Kidney glomerular epithelial cell (primary cell): ENCODE data around the gene SLC5A2.
"Not testable (repeated sequence)": the region's sequence is repeated elsewhere in the genome, so short reads cannot be mapped to it uniquely, and the experiment has no call there.

Experiments used
- DNase-seq: peaks from one replicate; lab custom pipeline; 2025; lab: John Stamatoyannopoulos, UW

The SLC5A2 gene

DNA sequence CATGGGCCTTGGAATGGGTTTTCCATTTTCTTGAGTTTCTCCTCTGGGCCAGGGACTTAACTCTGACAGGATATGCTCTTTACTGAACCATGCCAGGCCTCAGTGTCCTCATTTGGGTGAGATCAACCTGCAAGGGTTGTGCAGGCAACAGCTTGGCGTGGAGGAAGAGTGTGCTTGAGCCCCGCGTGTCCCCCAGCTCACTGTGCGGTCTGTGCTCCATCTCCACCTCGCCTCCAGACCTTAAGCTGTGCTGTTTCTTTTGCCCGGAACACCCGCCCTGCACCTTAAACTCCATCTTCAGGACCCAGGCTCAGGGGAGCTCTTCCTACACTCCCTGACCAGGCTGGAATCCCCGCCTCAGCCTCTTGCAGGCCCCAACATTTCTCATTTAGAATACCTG lies 15.6 kb downstream of the SLC5A2 start:
- DNase-seq: no peak

DNA sequence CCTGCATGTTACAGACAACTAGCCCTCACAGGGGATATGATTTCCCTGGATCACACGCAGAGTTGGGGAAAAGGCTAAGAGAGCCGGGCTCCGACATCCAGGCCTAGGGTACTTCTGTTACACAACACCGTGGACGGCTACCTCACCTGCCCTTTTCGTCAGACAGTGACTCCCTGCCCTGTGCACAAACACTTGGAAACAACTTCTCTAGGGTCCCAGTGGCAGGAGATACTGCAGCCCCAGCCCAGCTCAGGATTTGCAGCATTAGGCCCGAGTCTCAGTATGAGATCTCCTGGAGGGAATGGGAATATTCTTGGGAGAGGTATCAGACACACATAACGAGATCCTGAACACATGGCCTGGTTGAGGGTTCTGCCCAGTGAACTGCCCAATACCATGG lies 17.0 kb downstream of the SLC5A2 start:
- DNase-seq: no peak

DNA sequence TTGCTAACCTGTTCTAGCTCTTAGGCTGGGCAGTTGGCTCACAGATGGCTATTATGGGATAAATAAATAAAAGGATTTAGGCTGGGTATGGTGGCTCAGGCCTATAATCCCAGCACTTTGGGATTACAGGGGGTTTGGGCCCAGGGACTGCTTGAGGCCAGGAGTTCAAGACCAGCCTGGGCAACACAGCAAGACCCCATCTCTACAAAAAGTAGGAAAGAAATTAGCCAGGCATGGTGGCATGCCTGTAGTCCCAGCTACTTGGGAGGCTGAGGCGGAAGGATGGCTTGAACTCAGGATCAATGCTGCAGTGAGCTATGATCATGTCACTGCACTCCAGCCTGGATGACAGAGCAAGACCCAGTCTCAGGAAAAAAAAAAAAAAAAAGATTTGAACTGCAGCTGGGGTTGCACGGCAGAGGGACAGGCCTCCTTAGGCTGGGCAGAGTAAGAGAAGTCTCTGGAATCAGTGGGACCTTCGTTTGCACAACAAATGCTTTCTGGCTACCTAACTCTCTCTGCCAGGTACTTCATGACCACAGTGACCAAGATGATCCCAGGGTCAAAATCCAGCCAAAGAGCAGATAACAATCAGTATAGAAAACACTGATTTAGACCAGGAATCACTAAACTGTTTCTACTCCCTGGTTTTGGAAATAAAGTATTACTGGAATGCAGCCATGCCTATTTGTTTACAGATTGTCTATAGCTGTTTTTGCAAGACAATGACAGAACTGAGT lies 18.5 kb downstream of the SLC5A2 start:
- no peak for DNase-seq

DNA sequence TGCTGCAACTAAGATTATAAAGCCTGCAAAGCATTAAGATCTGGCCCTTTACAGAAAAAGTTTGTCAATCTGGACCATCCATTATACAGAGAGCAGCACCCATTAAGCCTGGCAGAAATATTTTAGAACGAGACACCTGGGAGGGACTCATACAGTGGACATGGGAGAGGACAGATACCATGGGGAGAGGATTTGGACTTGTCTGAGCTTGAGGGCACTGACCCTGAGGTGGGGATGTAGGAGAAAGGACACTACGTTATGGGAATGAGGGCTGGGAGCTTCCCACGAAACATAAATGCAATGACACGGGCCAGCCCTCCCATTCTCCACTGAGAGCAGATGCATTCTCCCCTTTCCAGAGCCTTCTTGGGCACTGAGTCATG lies 19.0 kb downstream of the SLC5A2 start:
- DNase-seq: no peak

DNA sequence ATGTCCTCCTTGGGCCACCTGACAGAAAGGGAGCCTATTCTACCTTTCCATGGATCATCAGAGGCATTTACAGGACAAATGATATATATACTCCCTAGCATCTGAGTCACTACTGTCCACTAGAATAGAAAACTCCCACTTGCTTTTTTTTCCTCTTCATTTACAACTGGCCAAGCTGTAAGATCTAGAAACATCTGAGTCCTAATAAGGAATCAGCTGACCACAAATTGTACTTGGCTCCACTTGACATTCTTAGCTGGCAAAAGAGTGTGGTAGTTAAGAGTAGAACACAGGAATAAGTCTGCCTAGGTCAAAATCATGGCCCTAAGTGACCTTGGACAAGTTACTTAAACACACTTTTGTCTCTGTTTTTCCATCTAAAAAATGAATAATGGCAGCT lies 20.1 kb downstream of the SLC5A2 start:
- DNase-seq: peak; percentile 39

DNA sequence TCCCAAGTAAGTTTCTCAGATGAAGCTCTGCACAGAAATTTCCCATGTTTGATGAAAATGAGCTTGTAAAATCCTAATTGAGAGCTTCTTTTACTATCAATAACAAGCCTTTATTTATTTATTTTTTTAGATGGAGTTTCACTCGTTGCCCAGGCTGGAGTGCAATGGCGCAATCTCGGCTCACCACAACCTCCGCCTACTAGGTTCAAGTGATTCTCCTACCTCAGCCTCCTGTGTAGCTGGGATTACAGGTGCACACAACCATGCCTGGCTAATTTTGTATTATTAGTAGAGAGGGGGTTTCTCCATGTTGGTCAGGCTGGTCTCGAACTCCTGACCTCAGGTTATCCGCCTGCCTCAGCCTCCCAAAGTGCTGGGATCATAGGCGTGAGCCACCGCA lies 20.6 kb downstream of the SLC5A2 start:
- DNase-seq: not testable (repeated sequence)

DNA sequence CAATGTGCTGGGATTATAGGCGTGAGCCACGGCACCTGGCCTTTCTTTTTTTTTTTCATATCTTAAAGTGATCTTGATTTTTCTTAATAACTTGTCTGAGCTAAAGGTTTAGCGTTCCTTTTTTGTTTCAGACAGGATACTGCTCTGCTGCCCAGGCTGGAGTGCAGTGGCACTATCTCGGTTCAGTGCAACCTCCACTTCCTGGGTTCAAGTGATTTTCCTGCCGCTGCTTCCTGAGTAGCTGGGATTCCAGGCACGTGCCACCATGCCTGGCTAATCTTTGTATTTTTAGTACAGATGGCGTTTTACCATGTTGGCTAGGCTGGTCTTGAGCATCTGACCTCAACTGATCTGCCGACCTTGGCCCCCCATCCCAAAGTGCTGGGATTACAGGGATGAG lies 21.2 kb downstream of the SLC5A2 start:
- DNase-seq: no peak

DNA sequence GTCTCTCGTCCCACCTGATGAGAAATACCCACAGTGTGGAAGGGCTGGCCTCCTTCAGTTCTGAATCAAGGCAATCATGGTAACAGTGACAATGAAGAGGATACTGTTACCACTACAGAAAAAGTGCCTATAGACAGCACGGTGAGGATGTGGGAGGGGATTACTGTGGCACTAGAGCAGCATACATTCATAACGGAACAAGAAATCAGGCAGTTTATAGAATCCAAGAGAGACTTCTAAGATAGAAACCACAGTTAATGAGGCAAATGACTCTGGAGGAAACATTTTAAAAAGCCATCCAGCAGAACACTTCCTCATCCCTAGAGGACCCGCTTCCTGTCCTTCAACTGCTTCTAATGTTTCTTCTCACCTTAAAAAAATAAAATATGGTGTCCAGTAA lies 22.6 kb downstream of the SLC5A2 start:
- DNase-seq: no peak

DNA sequence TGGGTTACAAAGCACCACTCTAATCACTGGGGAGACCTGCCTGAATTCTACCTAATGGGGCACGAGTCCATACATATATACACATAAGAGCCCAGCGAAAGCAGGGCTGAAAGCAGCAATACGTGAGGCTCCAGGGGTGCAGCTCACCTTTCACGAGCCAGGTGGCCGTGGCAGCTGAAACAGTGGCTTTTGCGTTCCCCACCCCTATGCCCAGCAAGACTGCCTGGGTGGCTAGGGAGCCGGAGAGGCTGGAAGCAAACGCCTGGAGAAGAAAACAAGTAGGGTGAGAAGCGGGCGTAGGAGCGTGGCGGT lies 24.6 kb downstream of the SLC5A2 start:
- DNase-seq: no peak

DNA sequence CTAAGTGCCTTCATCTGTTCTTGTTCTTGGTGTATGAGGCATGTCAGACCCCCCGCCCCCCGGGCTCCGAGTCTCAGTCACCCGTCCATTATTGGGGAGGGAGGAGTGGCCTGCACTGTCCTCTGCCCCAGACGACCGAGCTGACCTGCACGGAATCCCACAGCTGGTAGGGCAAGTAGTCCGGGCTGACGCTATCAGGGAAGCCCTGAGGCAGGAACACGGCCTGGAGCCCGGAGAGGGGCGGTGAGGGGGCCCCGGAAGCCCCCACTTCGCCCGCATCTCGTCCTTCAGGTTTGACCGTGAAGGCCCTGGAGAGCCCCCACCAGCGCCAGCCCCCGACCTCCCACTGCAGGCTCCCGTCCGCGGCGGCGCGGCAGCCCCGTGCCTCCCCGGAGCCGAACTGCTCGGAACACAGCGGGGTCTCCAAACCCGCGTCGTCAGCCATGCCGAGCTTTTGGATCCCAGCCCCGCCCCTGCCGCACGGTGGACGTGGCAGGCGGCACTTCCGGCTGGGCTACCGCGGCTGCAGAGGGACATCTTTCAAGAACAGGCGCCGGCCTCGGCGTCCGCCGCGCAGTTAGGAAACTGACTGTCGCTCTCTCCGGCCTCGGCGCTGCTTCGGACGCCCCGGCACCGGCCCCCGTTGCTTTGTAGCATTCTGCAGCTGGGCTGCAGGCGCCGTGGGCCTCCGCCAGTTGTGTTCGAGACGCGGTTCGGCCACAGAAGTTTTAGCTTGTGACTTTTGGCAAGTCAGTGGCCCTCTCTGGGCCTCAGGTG lies 25.2 kb downstream of the SLC5A2 start, which contains the start of gene RUSF1:
TSS of gene RUSF1 (minus strand) at position 463 of the 777 bp plus-strand sequence. CDS start at position 445, 18 bp downstream.
- DNase-seq: peak; percentile 70

DNA sequence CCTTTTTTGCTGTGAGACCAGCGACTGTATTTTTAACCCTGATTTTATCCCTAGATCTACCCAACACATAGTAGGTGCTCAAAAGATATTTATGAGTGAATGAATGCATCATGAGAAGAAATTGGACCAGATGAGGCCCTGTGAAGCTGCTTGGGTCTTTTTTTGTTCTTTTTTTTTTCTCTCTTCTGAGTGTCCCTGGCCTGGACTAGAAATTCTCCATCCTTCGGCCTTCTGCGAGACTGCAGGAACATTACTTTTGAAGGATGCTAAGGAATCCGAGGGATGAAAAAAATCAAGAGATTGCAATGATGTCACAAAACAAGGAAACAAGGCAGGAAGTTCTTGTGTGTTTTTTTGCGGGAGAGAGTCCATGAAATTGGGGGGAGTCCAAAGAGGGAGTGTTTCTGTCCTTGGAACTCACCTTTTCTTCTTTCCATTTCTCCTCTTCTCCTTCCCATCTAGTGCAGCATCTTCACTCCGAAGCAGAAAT lies 25.8 kb downstream of the SLC5A2 start:
- DNase-seq: no peak

DNA sequence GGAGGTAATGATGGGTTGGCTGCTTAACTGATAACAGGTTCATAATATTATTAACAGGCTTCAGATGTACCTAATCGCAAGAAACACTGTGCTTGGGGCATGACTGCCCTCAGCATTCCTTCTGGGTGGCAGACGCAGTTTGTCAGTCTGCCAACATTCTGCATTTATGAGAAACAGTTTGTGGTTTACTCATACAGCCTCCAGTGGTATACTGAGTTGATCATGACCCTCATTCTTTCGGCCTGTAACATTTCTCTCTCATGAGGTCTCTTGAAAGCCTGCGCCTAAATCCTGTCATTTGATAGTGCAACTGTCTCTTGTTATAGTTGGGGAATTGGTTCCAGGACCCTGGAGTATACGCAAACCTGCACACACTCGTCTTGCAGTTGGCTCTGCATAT lies 30.2 kb downstream of the SLC5A2 start:
- DNase-seq: peak; percentile 11

DNA sequence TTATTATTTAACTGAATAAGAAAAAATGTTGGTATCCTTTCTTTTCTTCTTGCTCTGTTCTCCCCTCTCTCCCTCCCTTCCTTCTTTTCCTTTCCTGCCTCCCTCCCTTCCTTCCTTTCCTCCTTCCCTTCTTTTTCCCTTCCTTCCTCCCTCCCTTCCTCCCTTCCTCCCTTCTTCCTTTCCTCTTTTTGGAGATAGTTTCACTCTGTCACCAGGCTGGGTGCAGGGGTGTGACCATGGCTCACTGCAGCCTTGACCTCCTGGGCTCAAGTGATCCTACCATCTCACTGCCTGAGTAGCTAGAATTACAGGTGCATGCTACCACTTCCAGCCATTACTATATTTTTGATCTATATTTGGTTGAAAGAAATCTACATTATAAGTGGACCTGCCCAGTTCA lies 31.0 kb downstream of the SLC5A2 start:
- DNase-seq: no peak

DNA sequence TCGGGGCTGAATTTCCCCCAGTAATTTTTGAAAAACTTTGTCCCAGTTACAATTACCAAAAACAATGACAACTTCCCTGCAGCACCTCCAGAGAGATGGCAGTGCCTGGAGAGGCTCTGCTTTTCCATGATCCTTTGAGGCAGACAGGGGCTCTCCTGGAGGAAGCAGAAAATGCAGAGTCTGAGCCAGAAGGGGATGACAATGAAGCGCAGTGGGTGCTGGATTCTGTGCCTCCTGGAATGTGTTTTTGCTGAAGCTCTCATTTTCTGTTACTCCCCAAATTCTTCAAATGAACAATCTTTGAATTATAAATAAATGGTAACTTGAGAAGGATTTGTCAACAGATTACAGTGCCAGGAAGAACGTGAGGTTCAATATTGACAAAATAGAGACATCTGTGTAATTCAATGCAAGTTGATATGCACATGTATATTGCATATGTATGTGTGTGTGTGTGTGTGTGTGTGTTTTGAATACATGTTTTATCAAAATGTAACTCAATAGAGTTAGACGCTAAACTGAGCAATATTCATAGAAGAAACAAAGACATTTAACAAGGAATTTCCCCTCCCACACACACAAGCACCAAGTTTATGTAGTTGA lies 35.0 kb downstream of the SLC5A2 start:
- no peak for DNase-seq

DNA sequence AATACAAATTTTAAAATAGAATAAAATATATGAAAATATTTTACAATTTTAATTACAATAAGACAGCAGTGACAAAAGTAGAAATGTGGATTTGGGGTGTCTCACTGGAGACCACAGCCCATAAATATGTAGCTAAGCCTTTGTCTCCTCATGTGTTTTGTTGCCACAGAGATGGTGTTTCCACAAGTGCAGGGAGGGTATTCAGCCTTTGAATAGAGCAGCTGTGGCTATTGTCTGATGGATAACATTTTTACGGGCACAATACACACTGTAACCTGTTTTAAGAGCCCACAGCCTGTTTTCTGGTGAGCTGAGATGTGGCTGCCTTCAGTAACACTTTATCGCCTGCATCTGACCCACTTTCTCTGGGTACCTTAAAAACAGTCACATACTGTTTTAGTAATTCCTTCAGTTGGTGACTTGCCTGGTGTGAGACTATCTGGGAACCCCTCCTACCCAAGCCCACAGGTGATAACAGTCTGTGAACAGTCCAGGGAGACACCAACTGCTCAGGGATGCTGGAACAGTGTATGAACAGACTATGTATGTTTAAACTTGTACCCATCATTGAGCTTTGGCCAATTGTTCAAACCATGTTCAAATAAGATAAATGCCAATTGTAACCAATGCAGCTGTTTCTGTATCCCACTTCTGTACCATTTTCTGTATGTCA lies 37.0 kb downstream of the SLC5A2 start:
- DNase-seq: no peak

DNA sequence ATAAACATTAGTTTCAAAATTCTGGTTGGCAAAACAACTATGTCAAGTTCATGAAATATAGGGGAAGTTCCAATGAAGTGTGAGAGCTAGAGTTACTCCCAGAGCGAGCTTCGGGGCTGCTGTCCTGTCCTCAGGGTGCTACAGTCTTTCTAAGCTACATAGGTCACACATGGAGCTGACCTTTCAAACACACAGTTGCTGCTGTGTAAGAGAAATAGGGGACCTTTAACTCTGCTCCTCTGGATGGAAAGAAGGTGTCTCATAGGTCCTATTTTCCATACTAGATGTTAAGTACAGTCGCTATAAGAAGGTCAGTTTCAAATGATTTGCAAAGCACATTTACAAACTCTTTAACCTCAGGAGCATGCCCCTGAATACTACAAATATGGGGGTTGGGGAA lies 38.4 kb downstream of the SLC5A2 start:
- DNase-seq: no peak

DNA sequence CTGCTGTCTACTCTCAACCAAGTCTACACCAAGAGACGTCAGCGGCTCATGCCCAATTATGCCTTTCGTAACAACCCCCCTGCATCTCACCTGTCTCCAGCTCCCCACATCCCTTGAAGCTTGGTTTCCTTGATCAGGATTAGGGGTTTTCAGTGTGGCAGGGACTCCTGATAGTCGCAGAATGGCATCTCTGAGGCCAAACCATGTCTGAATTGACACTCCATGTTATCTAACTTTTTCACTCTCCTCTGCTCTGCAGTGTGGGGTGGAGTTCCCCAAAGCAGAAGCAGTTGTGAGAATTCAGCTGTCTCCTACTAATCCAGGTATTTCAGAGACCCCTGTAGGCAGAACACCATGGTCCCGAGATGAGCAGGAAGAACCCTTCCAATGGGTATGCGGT lies 39.1 kb downstream of the SLC5A2 start:
- no peak for DNase-seq

DNA sequence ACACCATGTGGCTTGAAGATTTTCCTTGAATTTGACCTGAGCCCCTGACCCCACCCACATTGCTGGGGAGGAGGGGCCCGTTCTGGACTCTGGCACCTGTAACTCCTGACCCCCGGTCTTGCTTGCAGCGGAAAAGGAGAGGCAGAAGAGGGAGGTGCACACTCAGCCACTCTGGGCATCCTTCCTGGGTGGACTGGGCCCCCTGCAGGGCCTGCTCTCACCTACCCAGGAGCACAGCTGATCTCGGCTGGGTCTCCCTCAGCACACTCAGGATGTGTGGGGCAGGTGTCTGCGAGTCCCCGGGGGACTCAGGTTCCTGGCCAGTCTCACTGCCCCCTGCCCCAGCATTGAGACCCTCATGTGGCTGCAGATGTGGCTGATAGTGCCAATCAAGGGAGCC lies 40.8 kb downstream of the SLC5A2 start:
- DNase-seq: not testable (repeated sequence)

DNA sequence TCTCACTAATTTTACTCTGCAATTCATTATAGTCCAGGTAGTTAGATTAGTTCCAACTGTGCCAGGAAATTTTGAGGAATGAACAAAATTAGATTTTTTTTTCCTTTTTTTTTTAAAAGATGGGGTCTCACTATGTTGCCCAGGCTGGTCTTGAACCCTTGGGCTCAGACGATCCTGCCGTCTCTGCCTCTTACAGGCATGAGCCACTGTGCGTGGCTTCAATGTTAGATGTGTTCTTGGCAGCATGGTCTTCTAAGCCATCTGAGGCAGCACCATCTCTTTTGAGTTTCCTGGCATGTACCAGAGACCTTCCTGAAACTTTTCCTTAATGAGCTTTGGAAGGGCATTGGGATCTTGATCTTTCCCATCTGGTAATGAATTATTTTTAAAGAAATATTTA lies 42.2 kb downstream of the SLC5A2 start:
- no peak for DNase-seq

DNA sequence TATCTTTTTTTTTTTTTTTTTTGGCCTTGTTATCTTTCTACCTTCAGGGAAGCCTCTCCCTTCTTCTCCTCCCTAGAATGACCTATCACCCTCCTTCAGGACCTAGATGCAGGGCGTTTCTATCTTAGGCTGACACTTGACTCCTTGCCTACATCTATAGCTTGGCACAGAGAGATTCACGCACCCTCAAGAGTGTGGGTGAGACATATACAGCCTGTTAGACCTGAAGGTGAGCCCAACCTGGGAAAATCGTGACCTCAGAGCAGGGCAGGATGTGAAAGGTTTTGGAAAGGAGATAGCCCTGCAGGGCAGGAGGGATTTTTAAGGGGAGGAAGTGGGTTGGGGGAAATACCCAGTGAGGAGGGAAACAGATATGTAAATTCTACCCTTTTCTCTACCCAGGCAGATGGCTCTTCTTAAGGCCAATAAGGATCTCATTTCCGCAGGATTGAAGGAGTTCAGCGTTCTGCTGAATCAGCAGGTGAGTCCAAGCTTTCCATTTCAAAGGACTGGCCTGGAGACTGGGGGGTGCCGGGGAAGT lies 44.9 kb downstream of the SLC5A2 start, which contains the start of gene AHSP:
TSS of gene AHSP (plus strand) at position 167 of the 541 bp plus-strand sequence. CDS start at position 407, 240 bp downstream.
- DNase-seq: no peak

DNA sequence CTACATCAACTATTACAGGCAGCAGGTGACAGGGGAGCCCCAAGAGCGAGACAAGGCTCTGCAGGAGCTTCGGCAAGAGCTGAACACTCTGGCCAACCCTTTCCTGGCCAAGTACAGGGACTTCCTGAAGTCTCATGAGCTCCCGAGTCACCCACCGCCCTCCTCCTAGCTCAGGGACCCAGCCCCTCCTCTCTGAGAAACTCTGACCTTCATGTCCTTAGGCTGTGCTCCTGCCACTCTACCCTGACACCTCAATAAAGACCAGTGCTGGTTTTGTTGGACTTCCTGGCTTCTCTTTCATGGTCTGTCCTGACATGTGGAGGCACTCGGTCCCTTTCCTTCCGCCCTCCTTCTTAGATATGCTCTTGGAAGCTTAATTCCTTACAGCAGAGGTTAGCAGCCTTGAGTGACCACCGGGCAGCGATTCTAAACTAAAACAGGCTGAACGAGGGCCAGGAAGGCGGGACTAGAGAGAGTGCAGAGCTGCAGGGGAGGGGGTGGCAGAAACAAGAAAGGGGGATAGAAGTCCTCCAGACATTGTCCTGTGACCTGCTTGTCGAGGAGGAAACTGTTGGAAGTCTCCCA lies 45.7 kb downstream of the SLC5A2 start:
- DNase-seq: no peak
